ENCODE measurements around the gene ADAMTSL2.

The ADAMTSL2 gene

DNA sequence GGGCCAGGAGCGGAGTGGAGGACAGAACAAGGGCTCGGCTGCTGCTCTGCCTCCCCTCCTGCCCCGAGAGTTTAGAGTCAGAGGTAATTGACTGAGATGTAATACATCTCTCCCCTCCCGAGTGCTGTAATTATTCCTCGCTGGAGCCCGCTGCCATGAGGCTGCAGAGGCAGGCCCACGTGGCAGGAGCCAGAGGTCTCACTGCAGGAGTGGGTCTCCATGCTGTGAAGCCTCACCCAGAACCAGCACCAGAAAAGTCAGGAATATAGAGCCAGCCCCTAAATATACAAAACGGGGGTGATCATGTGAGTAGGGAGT, 72.2 kb downstream of the ADAMTSL2 start:
- no peak for DNase-seq (ENCODE audit: low read depth)

DNA sequence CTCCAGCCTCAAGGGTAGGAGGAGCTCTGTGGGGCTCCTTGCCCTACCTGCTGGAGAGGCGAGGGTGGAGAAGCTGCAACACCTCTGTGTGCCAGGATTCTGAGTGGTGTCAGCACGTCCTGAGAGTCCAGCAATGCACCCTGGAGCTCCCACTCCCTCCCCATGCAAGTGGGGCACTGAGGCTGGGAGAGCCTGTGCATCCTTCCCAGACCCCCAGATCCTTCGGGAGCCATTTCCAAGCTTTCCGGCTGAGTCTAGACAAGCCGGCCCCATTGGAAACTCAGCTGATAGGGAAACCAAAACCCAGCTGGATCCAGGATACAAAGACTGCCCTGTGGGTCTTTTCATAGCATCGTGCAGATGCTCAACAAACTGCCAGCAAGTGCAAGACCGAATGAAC, 72.9 kb downstream of the ADAMTSL2 start:
- DNase-seq (ENCODE audit: low read depth), result no peak

DNA sequence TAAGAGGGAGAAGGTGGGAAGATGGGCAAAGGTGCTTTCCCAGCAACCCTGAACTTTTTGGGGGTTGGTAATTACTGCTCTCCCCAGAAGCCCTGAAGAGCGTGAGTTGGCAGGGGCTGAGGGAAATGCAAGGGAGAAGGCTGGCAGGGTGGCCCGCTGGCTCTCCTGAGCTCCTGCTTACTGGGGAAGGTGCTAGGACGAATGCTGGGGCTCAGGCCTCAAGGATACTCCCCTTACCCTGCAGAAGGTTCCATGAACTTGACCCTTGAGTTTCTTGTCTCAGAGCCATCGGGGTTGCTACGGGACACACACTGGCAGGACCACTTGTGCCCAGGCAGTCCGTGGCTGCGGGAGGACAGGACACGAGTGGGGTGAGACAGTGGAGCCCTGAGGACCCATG, 73.5 kb downstream of the ADAMTSL2 start:
- no peak for DNase-seq (ENCODE audit: low read depth)

GRCh38 chr9:133608382-133608781, 73.9 kb downstream of the ADAMTSL2 start:
- DNase-seq (ENCODE audit: low read depth), result no peak

- DNase-seq (ENCODE audit: low read depth), result no peak
These were observed 74.4 kb downstream of the ADAMTSL2 start for GRCh38 chr9:133608889-133609288.

- DNase-seq (ENCODE audit: low read depth), result peak; percentile 20
These were observed 75.0 kb downstream of the ADAMTSL2 start, which contains the start of gene FAM163B for GRCh38 chr9:133609311-133610098. FAM163B (minus strand) TSS chr9:133609389; CDS start chr9:133580223, 29,166 bp downstream.

GRCh38 chr9:133610845-133611244, 76.3 kb downstream of the ADAMTSL2 start:
- no peak for DNase-seq (ENCODE audit: low read depth)

- DNase-seq (ENCODE audit: low read depth), result no peak
These were observed 77.5 kb downstream of the ADAMTSL2 start for GRCh38 chr9:133612051-133612450.

DNA sequence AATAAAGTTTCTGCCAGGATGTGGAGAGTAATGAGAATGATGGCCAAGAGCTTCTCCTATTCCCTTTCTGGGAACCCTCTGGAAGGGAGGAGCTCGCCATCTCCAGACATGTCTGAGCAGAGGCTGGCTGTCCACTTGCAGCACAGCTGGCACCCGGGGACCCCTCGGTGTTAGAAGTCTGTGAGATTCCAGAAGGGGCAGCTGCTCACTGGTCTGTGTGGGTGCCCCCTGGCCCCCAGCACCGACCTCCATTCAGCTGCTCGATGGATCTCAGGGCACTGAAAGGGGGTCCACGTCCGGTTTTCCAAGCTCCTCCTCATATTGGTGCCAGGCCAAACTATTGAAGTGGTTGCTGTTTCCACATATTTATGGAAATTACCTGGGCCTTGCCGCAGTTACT, 78.3 kb downstream of the ADAMTSL2 start:
- no peak for DNase-seq (ENCODE audit: low read depth)

DNA sequence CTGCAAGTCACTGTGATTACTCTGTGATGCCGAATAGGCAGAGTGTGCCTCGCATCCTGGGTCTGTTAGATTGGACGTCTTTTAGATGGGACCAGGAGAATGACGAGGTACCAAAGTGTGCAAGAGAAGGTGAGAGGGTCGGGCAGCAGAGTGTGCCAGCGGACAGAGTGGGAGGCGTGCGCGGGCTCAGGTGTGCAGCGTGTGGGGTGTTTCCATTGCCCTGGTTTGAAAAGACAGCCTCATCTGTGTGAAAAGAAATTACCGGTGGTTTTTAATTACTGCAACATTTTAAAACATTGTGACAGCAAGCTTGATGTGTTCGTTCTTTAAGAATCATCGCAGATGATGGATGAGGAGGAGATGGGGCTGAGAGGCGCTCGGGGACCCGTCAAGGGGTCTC, 78.9 kb downstream of the ADAMTSL2 start:
- DNase-seq (ENCODE audit: low read depth), result no peak

GRCh38 chr9:133614056-133614455, 79.6 kb downstream of the ADAMTSL2 start:
- DNase-seq (ENCODE audit: low read depth), result no peak

- DNase-seq (ENCODE audit: low read depth), result no peak
These were observed 80.2 kb downstream of the ADAMTSL2 start for GRCh38 chr9:133614678-133615077.

DNA sequence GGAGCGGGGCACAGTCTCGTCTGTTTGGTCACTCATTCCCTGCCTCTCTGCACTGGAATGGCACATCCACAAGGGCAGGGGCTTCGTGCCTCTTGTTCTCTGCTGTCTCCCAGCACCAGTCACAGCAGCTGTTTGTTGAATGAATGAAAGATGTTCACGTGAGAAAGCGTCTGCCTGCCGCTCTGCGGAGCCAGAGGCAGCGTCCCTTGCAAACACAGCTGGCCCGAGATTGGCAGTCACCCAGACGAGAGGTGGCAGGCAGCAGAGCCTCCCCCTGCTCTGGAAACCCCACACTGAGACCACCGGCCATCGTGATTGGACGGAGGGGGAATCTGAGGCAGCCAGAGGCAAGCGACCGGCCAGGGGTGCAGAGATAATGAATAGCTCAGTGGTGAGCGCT, 80.7 kb downstream of the ADAMTSL2 start:
- DNase-seq (ENCODE audit: low read depth), result no peak

DNA sequence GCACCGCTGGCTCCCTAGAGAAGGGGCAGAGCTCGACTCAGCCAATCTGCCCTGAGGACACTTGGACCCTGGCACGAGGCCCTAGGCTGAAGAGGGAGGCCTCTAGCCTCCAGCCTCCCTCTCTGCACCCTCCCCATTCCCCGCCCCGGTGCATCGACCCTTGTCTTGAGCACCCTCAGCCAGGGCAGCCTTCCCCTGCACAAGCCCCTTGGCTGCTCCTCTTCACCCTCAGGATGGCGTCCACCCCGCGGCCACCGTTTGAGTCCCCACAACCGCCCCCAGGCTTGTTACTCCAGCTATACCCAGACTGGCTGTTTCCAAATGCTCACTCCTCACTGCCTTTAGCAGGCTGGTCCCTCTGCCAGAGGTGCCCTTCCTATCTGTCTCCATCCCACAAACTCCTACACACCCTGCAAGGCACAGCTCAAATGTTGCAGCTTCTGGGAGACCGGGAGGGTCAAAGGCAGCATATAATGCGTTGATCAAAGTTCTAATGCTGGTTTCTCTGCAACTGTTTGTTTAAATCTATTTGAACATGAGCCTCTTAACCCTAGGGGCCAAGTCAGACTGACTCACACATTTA, 81.2 kb downstream of the ADAMTSL2 start:
- no peak for DNase-seq (ENCODE audit: low read depth)

DNA sequence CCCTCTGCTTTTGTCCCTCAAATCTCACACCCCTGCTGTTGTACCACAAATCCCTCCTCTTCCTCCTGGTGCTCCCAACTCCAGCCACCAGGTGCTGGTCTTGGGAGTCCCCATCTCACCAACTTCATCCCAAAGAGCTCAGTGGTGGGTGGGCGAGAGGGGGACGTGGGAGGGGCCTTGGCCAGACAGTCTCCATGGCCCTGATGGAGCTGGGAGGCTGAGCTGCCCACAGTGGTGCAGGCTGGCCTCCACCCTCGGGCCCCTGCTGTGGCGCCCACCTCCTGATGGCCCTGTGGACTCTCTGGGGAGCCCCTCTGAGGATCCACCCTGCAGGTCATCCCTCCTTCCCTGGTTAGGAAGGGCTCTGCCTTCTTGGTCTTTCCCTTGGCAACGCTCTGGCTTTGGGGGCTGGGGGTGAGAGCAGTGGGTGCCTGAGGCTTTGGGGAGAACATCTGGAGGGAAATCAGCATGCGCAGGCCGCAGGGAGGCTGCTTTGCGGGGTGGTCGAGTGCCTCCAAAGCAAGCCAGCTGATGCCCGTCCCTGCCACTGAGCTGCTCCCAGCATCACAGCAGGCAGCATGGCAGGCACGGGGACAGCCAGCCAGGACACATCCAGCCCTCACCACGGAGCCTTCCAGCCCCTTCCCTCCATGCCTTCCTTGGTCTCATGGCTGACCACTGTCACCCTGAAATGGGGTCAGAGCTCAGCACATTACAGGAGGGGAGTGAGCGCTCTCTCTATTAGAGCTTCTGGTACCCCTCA, 82.3 kb downstream of the ADAMTSL2 start:
- DNase-seq (ENCODE audit: low read depth), result no peak

- DNase-seq (ENCODE audit: low read depth), result no peak
These were observed 84.2 kb downstream of the ADAMTSL2 start for GRCh38 chr9:133618726-133619125.

DNA sequence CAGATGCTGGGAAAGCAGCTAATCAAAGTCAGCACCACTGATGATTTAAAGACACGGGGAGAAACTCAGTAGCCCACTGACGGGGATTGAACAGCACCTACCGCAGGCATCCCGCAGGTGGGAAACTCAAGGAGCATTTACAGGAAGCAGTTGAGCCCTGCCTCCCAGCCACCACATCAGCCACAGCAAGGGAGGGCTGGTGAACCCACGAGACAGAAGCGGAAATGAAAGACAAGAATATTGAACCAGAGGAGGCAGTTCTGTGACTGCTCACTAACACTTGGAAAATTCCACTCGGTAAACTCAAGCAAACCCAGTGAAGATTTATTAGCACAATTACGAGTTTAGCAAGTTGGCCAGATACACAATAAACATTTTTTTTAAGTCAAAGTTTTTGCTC, 85.3 kb downstream of the ADAMTSL2 start:
- DNase-seq (ENCODE audit: low read depth), result peak; percentile 41

- DNase-seq (ENCODE audit: low read depth), result no peak
These were observed 87.3 kb downstream of the ADAMTSL2 start for GRCh38 chr9:133621725-133622267.

- no peak for DNase-seq (ENCODE audit: low read depth)
These were observed 88.1 kb downstream of the ADAMTSL2 start for GRCh38 chr9:133622555-133622954.

Measured in activated T-cell treated with anti-CD3 and anti-CD28 coated beads for 1 hour (primary cell).